ENCODE results near the gene LCOR.

LCOR gene

GRCh38 chr10:96978621-96979154, 146.6 kb downstream of the LCOR start:
- DNase-seq (ENCODE audit: low read depth): peak; percentile 81
- TF ChIP-seq CTCF (IDR thresholded peaks at IDR 0.05; ENCODE audit: insufficient read depth, low read depth, low read length, missing control alignments): no peak
- no peak overlapping the region for H3K4me3 ChIP-seq (ENCODE audit: low read depth, low read length)

- DNase-seq (ENCODE audit: low read depth): no peak
- H3K4me3 ChIP-seq (ENCODE audit: low read depth, low read length): no peak overlapping the region
- no peak for TF ChIP-seq CTCF (IDR thresholded peaks at IDR 0.05; ENCODE audit: insufficient read depth, low read depth, low read length, missing control alignments)
Measured at GRCh38 chr10:96982149-96982930, 150.2 kb downstream of the LCOR start.

GRCh38 chr10:96984541-96985131, 152.5 kb downstream of the LCOR start:
- no peak for DNase-seq (ENCODE audit: low read depth)
- no peak for TF ChIP-seq CTCF (IDR thresholded peaks at IDR 0.05; ENCODE audit: insufficient read depth, low read depth, low read length, missing control alignments)
- H3K4me3 ChIP-seq (ENCODE audit: low read depth, low read length): no peak overlapping the region

GRCh38 chr10:96986200-96986856, 154.2 kb downstream of the LCOR start:
- TF ChIP-seq CTCF (IDR thresholded peaks at IDR 0.05; ENCODE audit: insufficient read depth, low read depth, low read length, missing control alignments): no peak
- DNase-seq (ENCODE audit: low read depth): no peak
- H3K4me3 ChIP-seq (ENCODE audit: low read depth, low read length): no peak overlapping the region

GRCh38 chr10:96987141-96987841, 155.2 kb downstream of the LCOR start:
- no peak overlapping the region for H3K4me3 ChIP-seq (ENCODE audit: low read depth, low read length)
- TF ChIP-seq CTCF (IDR thresholded peaks at IDR 0.05; ENCODE audit: insufficient read depth, low read depth, low read length, missing control alignments): no peak
- DNase-seq (ENCODE audit: low read depth): no peak

- no peak for TF ChIP-seq CTCF (IDR thresholded peaks at IDR 0.05; ENCODE audit: insufficient read depth, low read depth, low read length, missing control alignments)
- no peak overlapping the region for H3K4me3 ChIP-seq (ENCODE audit: low read depth, low read length)
Measured at GRCh38 chr10:96987842-96988175, 155.7 kb downstream of the LCOR start.

More at GRCh38 chr10:96987842-96988175, 155.7 kb downstream of the LCOR start:
- no peak for DNase-seq (ENCODE audit: low read depth)

All from GM12865 (cell line).